RPMI8226 (cell line): Measurements from ENCODE around the gene ANAPC13.
A peak's percentile ranks its signal among the peaks of the same experiment; 100 is the strongest.

Experiments
- DNase-seq: peaks from one replicate; pipeline ENCODE4 v3.0.0-alpha.2; 2015

Gene ANAPC13

GRCh38 chr3:134447351-134447750, 38.4 kb downstream of the ANAPC13 start:
- no peak for DNase-seq

GRCh38 chr3:134446800-134447199, 39.0 kb downstream of the ANAPC13 start:
- no peak for DNase-seq

- peak; percentile 41 for DNase-seq
Observed at GRCh38 chr3:134445636-134446035, 40.1 kb downstream of the ANAPC13 start.

GRCh38 chr3:134445095-134445494, 40.7 kb downstream of the ANAPC13 start:
- DNase-seq, result no peak

- no peak for DNase-seq
Observed at GRCh38 chr3:134441821-134442220, 44.0 kb downstream of the ANAPC13 start.

- no peak for DNase-seq
Observed at GRCh38 chr3:134441321-134441720, 44.5 kb downstream of the ANAPC13 start.

GRCh38 chr3:134437211-134437752, 48.5 kb downstream of the ANAPC13 start:
- DNase-seq, result no peak

GRCh38 chr3:134432236-134432635, 53.5 kb downstream of the ANAPC13 start:
- peak; percentile 49 for DNase-seq

- DNase-seq, result peak; percentile 82
Observed at GRCh38 chr3:134430950-134431445, 54.8 kb downstream of the ANAPC13 start.

- DNase-seq, result peak; percentile 58
Observed at GRCh38 chr3:134430174-134430573, 55.6 kb downstream of the ANAPC13 start.

- DNase-seq, result no peak
Observed at GRCh38 chr3:134428401-134428800, 57.4 kb downstream of the ANAPC13 start.
